ENCODE data around the gene TACC3. TPM values are rescaled to one million over a fixed set of nuclear protein-coding genes. Genes with fewer than 3 reads are reported as not detected.

The TACC3 gene
- polyA plus RNA-seq, 1 of the 3 experiments (the other 2 are of a cell fraction) = 49.5 TPM

DNA sequence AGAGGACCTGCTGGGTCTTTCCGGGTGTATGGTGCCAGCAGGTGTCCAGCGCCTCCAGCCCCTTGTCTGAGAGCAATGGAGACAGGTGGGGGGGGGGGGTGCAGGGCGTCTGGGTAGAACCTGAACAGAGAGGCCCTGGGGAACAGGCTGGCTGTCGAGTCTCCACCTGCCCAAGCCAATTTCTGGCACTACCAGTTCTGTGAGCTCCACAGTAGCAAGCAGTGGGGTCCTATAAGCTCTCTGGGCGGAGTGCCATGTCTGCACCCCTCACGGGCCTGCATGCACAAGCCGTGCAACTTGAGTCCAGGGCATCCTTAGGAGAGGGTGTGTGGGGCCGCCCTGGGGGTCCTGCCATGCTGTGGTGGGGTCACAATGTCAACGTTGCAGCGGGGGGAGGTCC lies 61.7 kb downstream of the TACC3 start:
- DNase-seq = no peak
- Histone ChIP-seq H3K9me3 (no peaks in the 10 kb centered on the region), H3K9me2 (no peaks in the 10 kb centered on the region), H3K27ac (ENCODE audit: low read depth in 2 of 2, low read length in 1 of 2) (no peak overlapping the region), H3K79me2 (ENCODE audit: insufficient read depth) (no peaks in the 10 kb centered on the region), H3F3A (replicated peaks; ENCODE audit: insufficient read depth) (no peaks in the 10 kb centered on the region), H2AFZ (ENCODE audit: low read depth) (no peak overlapping the region), H3K4me1 (ENCODE audit: control insufficient read depth in 1 of 2, insufficient read depth in 2 of 2, low read depth in 1 of 2, low read length in 1 of 2) (peaks cover 0 to 17% of the 10 kb centered on the region in 2 experiments; a peak in 1 of 4 replicates), H4K20me1 (ENCODE audit: insufficient read depth) (no peaks in the 10 kb centered on the region), H3K4me2 (no peak overlapping the region), H3K9ac (no peak overlapping the region), H3K36me3 (replicated peaks in 1 of 2; ENCODE audit: control insufficient read depth in 1 of 2, insufficient read depth in 2 of 2, low read length in 1 of 2) (no peaks in the 10 kb centered on the region), H3K27me3 (ENCODE audit: insufficient read depth) (no peaks in the 10 kb centered on the region), H3K4me3 (ENCODE audit: low read depth in 2 of 2, low read length in 1 of 2) (no peak overlapping the region)
- ChIA-PET CTCF (interaction anchor here (2.7 to 5.0 kb wide), 4 partner anchors 11 to 35 kb away, joined by 14 to 29 read pairs (median 22); partner anchors contain the start of gene FGFR3), POLR2A (no interaction called here)
- 55% methylated on average over 6 of the region's 10 CpGs for WGBS (ENCODE audit: low lambda C conversion rate)
- TF ChIP-seq MXI1 (IDR thresholded peaks at IDR 0.05; ENCODE audit: low read depth, low read length) = no peak
- TF ChIP-seq MEF2A (IDR thresholded peaks at IDR 0.05; ENCODE audit: borderline replicate concordance, low read depth) = no peak
- TF ChIP-seq, protein P1, sequence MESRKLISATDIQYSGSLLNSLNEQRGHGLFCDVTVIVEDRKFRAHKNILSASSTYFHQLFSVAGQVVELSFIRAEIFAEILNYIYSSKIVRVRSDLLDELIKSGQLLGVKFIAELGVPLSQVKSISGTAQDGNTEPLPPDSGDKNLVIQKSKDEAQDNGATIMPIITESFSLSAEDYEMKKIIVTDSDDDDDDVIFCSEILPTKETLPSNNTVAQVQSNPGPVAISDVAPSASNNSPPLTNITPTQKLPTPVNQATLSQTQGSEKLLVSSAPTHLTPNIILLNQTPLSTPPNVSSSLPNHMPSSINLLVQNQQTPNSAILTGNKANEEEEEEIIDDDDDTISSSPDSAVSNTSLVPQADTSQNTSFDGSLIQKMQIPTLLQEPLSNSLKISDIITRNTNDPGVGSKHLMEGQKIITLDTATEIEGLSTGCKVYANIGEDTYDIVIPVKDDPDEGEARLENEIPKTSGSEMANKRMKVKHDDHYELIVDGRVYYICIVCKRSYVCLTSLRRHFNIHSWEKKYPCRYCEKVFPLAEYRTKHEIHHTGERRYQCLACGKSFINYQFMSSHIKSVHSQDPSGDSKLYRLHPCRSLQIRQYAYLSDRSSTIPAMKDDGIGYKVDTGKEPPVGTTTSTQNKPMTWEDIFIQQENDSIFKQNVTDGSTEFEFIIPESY (IDR thresholded peaks at IDR 0.05; ENCODE audit: borderline replicate concordance, low read depth) = no peak
- TF ChIP-seq, protein P2, sequence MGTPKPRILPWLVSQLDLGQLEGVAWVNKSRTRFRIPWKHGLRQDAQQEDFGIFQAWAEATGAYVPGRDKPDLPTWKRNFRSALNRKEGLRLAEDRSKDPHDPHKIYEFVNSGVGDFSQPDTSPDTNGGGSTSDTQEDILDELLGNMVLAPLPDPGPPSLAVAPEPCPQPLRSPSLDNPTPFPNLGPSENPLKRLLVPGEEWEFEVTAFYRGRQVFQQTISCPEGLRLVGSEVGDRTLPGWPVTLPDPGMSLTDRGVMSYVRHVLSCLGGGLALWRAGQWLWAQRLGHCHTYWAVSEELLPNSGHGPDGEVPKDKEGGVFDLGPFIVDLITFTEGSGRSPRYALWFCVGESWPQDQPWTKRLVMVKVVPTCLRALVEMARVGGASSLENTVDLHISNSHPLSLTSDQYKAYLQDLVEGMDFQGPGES (IDR thresholded peaks at IDR 0.05; ENCODE audit: low read depth, low read length) = no peak
- TF ChIP-seq EP300 (IDR thresholded peaks at IDR 0.05; ENCODE audit: borderline replicate concordance in 1 of 2, low read depth in 1 of 2, low read length in 1 of 2) = no peak
- TF ChIP-seq TEAD4 (IDR thresholded peaks at IDR 0.05; ENCODE audit: borderline replicate concordance, insufficient read depth) = no peak
- no peak for TF ChIP-seq FOXM1 (IDR thresholded peaks at IDR 0.05; ENCODE audit: low read depth)
- TF ChIP-seq POLR2AphosphoS5 (IDR thresholded peaks at IDR 0.05; ENCODE audit: low read depth, low read length) = no peak
- TF ChIP-seq RXRA (IDR thresholded peaks at IDR 0.05; ENCODE audit: borderline replicate concordance, low read depth) = no peak
- TF ChIP-seq GATA2 (CRISPR knock-in tag; IDR thresholded peaks at IDR 0.05) = no peak
- TF ChIP-seq, protein P3, sequence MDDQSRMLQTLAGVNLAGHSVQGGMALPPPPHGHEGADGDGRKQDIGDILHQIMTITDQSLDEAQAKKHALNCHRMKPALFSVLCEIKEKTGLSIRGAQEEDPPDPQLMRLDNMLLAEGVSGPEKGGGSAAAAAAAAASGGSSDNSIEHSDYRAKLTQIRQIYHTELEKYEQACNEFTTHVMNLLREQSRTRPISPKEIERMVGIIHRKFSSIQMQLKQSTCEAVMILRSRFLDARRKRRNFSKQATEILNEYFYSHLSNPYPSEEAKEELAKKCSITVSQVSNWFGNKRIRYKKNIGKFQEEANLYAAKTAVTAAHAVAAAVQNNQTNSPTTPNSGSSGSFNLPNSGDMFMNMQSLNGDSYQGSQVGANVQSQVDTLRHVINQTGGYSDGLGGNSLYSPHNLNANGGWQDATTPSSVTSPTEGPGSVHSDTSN (IDR thresholded peaks at IDR 0.05) = no peak
- no peak for TF ChIP-seq GABPA (IDR thresholded peaks at IDR 0.05; ENCODE audit: low read depth)
- no peak for TF ChIP-seq RAD21 (IDR thresholded peaks at IDR 0.05; ENCODE audit: low read length)
- TF ChIP-seq ELF1 (IDR thresholded peaks at IDR 0.05) = no peak
- no peak for TF ChIP-seq FOXJ3 (CRISPR knock-in tag; IDR thresholded peaks at IDR 0.05)
- no peak for TF ChIP-seq TCF12 (IDR thresholded peaks at IDR 0.05)
- TF ChIP-seq FOSL2 (IDR thresholded peaks at IDR 0.05; ENCODE audit: borderline replicate concordance, low read depth) = no peak
- no peak for TF ChIP-seq YY1 (IDR thresholded peaks at IDR 0.05; ENCODE audit: low read depth)
- no peak for TF ChIP-seq USF1 (IDR thresholded peaks at IDR 0.05; ENCODE audit: borderline replicate concordance, low read depth)

Data from SK-N-SH (cell line).